ENCODE data around the gene MFAP3.

MFAP3 gene

DNA sequence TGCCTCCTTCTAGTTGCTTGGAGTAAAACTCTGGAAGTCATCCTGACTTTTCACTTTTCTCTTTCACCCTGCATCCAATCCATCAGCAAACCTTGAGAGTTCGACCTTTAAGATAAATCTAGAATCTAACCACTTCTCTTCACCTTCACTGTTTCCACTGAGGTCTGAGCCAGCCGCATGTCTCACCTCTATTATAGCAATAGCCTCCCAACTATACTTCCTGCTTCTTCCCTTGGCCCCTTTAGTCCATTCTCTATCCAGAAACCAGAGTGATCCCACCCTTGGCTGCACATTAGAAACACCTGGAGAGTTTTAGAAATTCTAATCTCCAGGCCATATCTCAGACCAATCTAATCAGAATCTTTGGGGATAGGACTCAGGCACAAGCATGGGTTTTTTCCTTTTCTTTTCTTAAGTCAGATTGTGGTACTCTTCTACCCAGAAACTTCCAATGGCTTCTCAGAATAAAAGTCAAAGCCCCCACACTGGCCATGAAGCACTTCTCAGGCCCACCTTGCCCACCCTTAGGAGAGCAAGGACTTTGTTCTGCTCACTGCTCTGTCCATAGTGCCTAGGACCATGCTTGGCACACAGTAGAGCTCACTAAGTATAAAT lies 33.1 kb downstream of the MFAP3 start:
- H3K9ac ChIP-seq (ENCODE audit: low read depth, low read length) = peak overlapping the region; percentile 34
- H4K20me1 ChIP-seq (ENCODE audit: insufficient read depth, low read length) = no peaks in the 10 kb centered on the region
- no peaks in the 10 kb centered on the region for H3K36me3 ChIP-seq (ENCODE audit: insufficient read depth, low read length)
- no peaks in the 10 kb centered on the region for H3K27me3 ChIP-seq (ENCODE audit: insufficient read depth, low read length, poor library complexity)
- H3K4me1 ChIP-seq (ENCODE audit: insufficient read depth, low read length) = peaks cover 28% of the 10 kb centered on the region
- no peaks in the 10 kb centered on the region for H3K9me3 ChIP-seq (ENCODE audit: insufficient read depth, low read length, severe bottlenecking)
- H2AFZ ChIP-seq (ENCODE audit: low read depth, low read length) = peak overlapping the region; percentile 64
- no peak overlapping the region for H3K27ac ChIP-seq (ENCODE audit: low read length)
- H3K79me2 ChIP-seq (ENCODE audit: insufficient read depth, low read length) = no peaks in the 10 kb centered on the region
- no peak for TF ChIP-seq EZH2 (IDR thresholded peaks at IDR 0.05; ENCODE audit: borderline replicate concordance, low read depth, low read length, severe bottlenecking)
- TF ChIP-seq, protein P1, sequence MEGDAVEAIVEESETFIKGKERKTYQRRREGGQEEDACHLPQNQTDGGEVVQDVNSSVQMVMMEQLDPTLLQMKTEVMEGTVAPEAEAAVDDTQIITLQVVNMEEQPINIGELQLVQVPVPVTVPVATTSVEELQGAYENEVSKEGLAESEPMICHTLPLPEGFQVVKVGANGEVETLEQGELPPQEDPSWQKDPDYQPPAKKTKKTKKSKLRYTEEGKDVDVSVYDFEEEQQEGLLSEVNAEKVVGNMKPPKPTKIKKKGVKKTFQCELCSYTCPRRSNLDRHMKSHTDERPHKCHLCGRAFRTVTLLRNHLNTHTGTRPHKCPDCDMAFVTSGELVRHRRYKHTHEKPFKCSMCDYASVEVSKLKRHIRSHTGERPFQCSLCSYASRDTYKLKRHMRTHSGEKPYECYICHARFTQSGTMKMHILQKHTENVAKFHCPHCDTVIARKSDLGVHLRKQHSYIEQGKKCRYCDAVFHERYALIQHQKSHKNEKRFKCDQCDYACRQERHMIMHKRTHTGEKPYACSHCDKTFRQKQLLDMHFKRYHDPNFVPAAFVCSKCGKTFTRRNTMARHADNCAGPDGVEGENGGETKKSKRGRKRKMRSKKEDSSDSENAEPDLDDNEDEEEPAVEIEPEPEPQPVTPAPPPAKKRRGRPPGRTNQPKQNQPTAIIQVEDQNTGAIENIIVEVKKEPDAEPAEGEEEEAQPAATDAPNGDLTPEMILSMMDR (IDR thresholded peaks at IDR 0.05; ENCODE audit: borderline replicate concordance, extremely low read depth, low read length, poor library complexity, severe bottlenecking) = no peak
- no peak for DNase-seq
- ATAC-seq (ENCODE audit: insufficient read depth, low read depth) = no peak
- peak overlapping the region; percentile 55 for H3K4me2 ChIP-seq (ENCODE audit: insufficient read depth, low read length)
- H3K4me3 ChIP-seq (ENCODE audit: low read depth in 1 of 2, low read length in 2 of 2) = 0 out of 4 replicates have a peak overlapping the region, but pooled peaks of 1 of the 2 experiments have one; percentile 17

DNA sequence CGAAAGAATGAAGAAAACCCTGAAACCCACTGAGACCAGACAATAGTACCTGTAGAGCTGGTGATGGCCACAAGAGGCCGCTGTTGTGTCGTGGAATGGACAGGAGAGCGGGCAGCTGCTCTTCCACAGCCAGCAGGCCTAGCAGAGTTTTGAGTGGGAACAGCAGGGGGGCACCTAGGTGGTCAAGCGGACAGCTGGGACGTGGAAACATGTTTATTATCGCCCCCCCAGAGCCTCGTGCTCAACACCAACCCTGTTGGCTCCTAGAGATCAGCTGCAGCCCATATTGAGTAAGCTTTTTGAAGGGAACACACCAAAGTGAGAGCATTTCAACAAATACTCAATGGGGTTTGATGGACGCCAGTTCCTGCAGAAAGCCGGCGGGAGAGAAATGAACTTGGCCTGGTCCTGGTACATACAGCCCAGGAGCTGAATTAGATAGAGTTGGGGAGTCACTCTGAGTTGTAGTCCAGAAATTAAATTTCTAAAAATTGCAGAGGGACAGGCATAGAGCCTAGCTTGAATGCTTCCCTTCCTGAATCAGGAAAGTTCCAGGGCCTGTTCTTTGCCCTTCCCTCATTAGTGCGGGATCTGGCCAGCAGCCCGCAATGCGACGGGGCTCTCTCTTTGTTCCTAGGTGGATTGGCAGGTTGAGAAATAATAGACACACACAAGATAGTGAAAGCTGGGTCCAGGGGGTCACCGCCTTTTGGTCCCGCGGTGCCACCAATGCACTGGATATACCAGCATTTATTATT lies 33.8 kb downstream of the MFAP3 start:
- peak overlapping the region; percentile 64 for H2AFZ ChIP-seq (ENCODE audit: low read depth, low read length)
- peak; percentile 83 for DNase-seq

DNA sequence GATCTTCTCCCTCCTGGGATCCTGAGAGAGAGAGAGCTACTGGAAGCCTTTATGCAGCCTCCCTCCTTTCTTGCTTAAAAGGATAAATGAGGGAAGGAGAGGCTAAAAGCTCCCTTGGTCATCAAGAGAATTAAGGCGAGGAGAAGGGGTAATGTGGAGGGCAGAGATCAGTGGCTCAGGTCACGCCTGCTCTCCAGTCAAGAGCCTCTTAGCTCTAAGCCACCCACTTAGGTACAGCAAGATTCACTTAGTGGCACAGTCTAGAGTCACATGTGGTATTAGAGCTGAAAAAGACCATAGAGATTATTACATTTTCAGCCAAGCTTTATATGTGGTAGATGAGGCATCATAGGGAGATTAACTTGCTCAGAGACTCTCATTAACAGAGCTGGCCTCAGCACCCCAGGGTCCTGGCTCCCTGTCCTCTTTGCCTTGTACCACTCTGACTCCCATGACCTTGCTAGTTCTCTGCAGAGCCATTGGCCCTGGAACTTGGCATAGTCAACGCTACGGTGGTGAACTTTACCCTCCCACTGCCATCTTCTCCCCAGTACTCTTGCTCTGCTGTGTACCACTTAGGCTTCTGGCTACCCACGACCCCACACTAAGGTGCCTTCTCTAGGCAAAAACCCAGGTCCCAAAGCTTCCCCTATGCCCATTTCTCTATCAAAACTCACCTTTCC lies 37.6 kb downstream of the MFAP3 start:
- Histone ChIP-seq H3K4me3 (ENCODE audit: low read depth in 1 of 2, low read length in 2 of 2) (no peak overlapping the region), H3K4me2 (ENCODE audit: insufficient read depth, low read length) (no peak overlapping the region), H2AFZ (ENCODE audit: low read depth, low read length) (no peak overlapping the region), H3K27ac (ENCODE audit: low read length) (no peak overlapping the region; the same call in 1 of the 2 replicates), H3K9ac (ENCODE audit: low read depth, low read length) (no peak overlapping the region), H3K79me2 (ENCODE audit: insufficient read depth, low read length) (no peaks in the 10 kb centered on the region), H3K4me1 (ENCODE audit: insufficient read depth, low read length) (peaks cover 30% of the 10 kb centered on the region), H4K20me1 (ENCODE audit: insufficient read depth, low read length) (no peaks in the 10 kb centered on the region), H3K9me3 (ENCODE audit: insufficient read depth, low read length, severe bottlenecking) (no peaks in the 10 kb centered on the region), H3K36me3 (ENCODE audit: insufficient read depth, low read length) (no peaks in the 10 kb centered on the region), H3K27me3 (ENCODE audit: insufficient read depth, low read length, poor library complexity) (no peaks in the 10 kb centered on the region)
- no peak for DNase-seq
- TF ChIP-seq, protein P1 (IDR thresholded peaks at IDR 0.05; ENCODE audit: borderline replicate concordance, extremely low read depth, low read length, poor library complexity, severe bottlenecking) = no peak
- TF ChIP-seq EZH2 (IDR thresholded peaks at IDR 0.05; ENCODE audit: borderline replicate concordance, low read depth, low read length, severe bottlenecking) = no peak
- no peak for ATAC-seq (ENCODE audit: insufficient read depth, low read depth)

More for the DNA sequence above, 33.8 kb downstream of the MFAP3 start:
- peak; percentile 89 for ATAC-seq (ENCODE audit: insufficient read depth, low read depth)
- TF ChIP-seq, protein P1 (IDR thresholded peaks at IDR 0.05; ENCODE audit: borderline replicate concordance, extremely low read depth, low read length, poor library complexity, severe bottlenecking) = peak; percentile 96
- no peak for TF ChIP-seq EZH2 (IDR thresholded peaks at IDR 0.05; ENCODE audit: borderline replicate concordance, low read depth, low read length, severe bottlenecking)
- Histone ChIP-seq H3K79me2 (ENCODE audit: insufficient read depth, low read length) (no peaks in the 10 kb centered on the region), H3K9me3 (ENCODE audit: insufficient read depth, low read length, severe bottlenecking) (no peaks in the 10 kb centered on the region), H3K4me2 (ENCODE audit: insufficient read depth, low read length) (peak overlapping the region; percentile 55), H3K4me1 (ENCODE audit: insufficient read depth, low read length) (peaks cover 30% of the 10 kb centered on the region), H3K36me3 (ENCODE audit: insufficient read depth, low read length) (no peaks in the 10 kb centered on the region), H3K9ac (ENCODE audit: low read depth, low read length) (peak overlapping the region; percentile 34), H3K4me3 (ENCODE audit: low read depth in 1 of 2, low read length in 2 of 2) (0 out of 4 replicates have a peak overlapping the region, but pooled peaks of 1 of the 2 experiments have one; percentile 17), H3K27me3 (ENCODE audit: insufficient read depth, low read length, poor library complexity) (no peaks in the 10 kb centered on the region), H4K20me1 (ENCODE audit: insufficient read depth, low read length) (no peaks in the 10 kb centered on the region), H3K27ac (ENCODE audit: low read length) (no peak overlapping the region)
